PFSK-1 (cell line): ENCODE measurements around the gene TMC1.

Experiments used
- FOXP2 ChIP-seq: optimal IDR thresholded peaks from 2 replicates; pipeline ENCODE3; 2011; ENCODE audit warnings: borderline replicate concordance, control low read depth, inconsistent platforms; ENCODE audit not compliant: insufficient read depth; ENCODE audit errors: extremely low read length, extremely low read depth
- POLR2AphosphoS5 ChIP-seq: IDR thresholded peaks from 2 replicates; pipeline ENCODE4 v1.6.1; 2012; ENCODE audit warnings: low read depth, mild to moderate bottlenecking, control low read depth, low read length, moderate library complexity
- REST ChIP-seq, 2 experiments: IDR thresholded peaks; 2 replicates each; pipeline versions ENCODE4 v1.6.1 to v1.8.0; 2011 to 2012; ENCODE audit warnings: low read depth in 2 of 2, low read length in 2 of 2, control low read depth in 1 of 2, inconsistent platforms in 1 of 2, mild to moderate bottlenecking in 1 of 2, moderate library complexity in 1 of 2; ENCODE audit not compliant: insufficient read depth in 1 of 2
- SIN3A ChIP-seq: IDR thresholded peaks from 2 replicates; pipeline ENCODE4 v1.6.1; 2012; ENCODE audit warnings: mild to moderate bottlenecking, low read length, moderate library complexity, borderline replicate concordance; ENCODE audit not compliant: insufficient read depth
- TAF1 ChIP-seq: IDR thresholded peaks from 2 replicates; pipeline ENCODE4 v1.6.1; 2012; ENCODE audit warnings: low read length, control low read depth, borderline replicate concordance; ENCODE audit not compliant: insufficient read depth

DNA sequence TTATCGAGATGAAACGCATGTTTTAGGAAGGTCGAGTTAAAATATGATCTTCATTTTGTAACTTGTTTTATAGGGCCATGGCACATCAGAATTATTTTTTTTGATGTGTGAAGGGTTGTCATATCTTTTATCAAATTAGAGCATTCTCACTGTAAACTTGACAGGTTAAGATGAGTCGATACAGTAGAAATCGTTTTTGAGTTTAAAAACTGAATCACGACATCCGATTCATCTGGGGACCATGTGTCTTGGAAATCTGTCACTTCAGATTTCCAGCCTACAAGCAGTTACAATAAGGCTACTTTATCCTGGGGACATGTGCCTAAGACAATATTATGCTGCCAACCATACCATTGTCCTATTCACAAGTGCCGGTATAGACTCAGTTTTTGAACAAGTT lies 295.3 kb downstream of the TMC1 start:
- TF ChIP-seq TAF1 (no peak), POLR2AphosphoS5 (no peak), FOXP2 (no peak), SIN3A (no peak), REST (IDR thresholded peaks at IDR 0.05; ENCODE audit: insufficient read depth in 1 of 2, low read depth in 2 of 2, low read length in 2 of 2) (no peak)
